OCI-LY7 (cell line): ENCODE data around the gene VPS8. TPM values are rescaled to one million over a fixed set of nuclear protein-coding genes. Genes with fewer than 3 reads are reported as not detected.

Experiments
- BruUV-seq: library from RNA; stranded (reverse); fragments of 400-500 nt; replicated peaks from 2 replicates; lab custom pipeline; 2021; lab: Mats Ljungman, UMichigan
- CTCF ChIA-PET: fragments of 300-600 bp; sonication (Branson Sonifier 250); formaldehyde crosslinking; loops from one replicate; lab custom pipeline; 2022; ENCODE audit warnings: antibody characterized with exemption; ENCODE audit not compliant: unreplicated experiment; lab: Charles Lee
- POLR2A ChIA-PET: fragments of 300-600 bp; sonication (Branson Sonifier 250); formaldehyde crosslinking; loops from one replicate; lab custom pipeline; 2022; ENCODE audit warnings: antibody characterized with exemption; lab: Charles Lee
- DNase-seq: peaks from one replicate; pipeline ENCODE4 v3.0.0-alpha.2; 2015; ENCODE audit warnings: low spot score
- H2AFZ ChIP-seq: fragments of 200-600 bp; sonication (generic), shearing (Covaris generic); 2 replicates; pipeline ENCODE4 v1.6.1; 2014; ENCODE audit warnings: mild to moderate bottlenecking, antibody characterized with exemption, low read length, moderate library complexity
- H3K27ac ChIP-seq: fragments of 200-600 bp; sonication (generic); 2 replicates; pipeline ENCODE4 v1.5.1; 2014; ENCODE audit warnings: mixed run types, low read depth, mild to moderate bottlenecking, moderate library complexity, low read length, inconsistent platforms; ENCODE audit not compliant: poor library complexity, severe bottlenecking
- H3K36me3 ChIP-seq: fragments of 200-600 bp; sonication (generic); 2 replicates; pipeline ENCODE4 v1.6.1; 2014; ENCODE audit warnings: mild to moderate bottlenecking, antibody characterized with exemption, low read length, moderate library complexity, mixed read lengths; ENCODE audit not compliant: insufficient read depth
- H3K4me1 ChIP-seq: fragments of 200-600 bp; sonication (generic); 2 replicates; pipeline ENCODE4 v1.5.1; 2014; ENCODE audit warnings: mild to moderate bottlenecking, low read length; ENCODE audit not compliant: insufficient read depth, poor library complexity, severe bottlenecking
- H3K4me2 ChIP-seq: fragments of 200-600 bp; sonication (generic); 2 replicates; pipeline ENCODE4 v1.6.1; 2014; ENCODE audit warnings: mild to moderate bottlenecking, low read length
- H3K4me3 ChIP-seq: fragments of 200-600 bp; sonication (generic); 2 replicates; pipeline ENCODE4 v1.5.1; 2014; ENCODE audit warnings: mild to moderate bottlenecking, low read depth, low read length; ENCODE audit not compliant: poor library complexity, severe bottlenecking
- H3K79me2 ChIP-seq: fragments of 200-600 bp; sonication (generic); 2 replicates; pipeline ENCODE4 v1.6.1; 2016; ENCODE audit warnings: low read depth, mild to moderate bottlenecking, low read length, moderate library complexity, mixed read lengths; ENCODE audit not compliant: insufficient read depth
- H3K9me2 ChIP-seq: fragments of 200-600 bp; sonication (generic); 2 replicates; pipeline ENCODE4 v1.6.1; 2016; ENCODE audit warnings: mild to moderate bottlenecking, low read length, mixed read lengths; ENCODE audit not compliant: insufficient read depth
- H3K9me3 ChIP-seq: fragments of 200-600 bp; sonication (generic); 2 replicates; pipeline ENCODE4 v1.6.1; 2014; ENCODE audit warnings: mild to moderate bottlenecking, mixed run types, low read length, mixed read lengths
- H4K20me1 ChIP-seq: fragments of 200-600 bp; sonication (generic); 2 replicates; pipeline ENCODE4 v1.6.1; 2014; ENCODE audit warnings: mild to moderate bottlenecking, antibody characterized with exemption, low read length, moderate library complexity, mixed read lengths; ENCODE audit not compliant: insufficient read depth
- CTCF ChIP-seq: fragments of 200-600 bp; sonication (generic); conservative IDR thresholded peaks from 2 replicates; pipeline ENCODE4 v1.5.1; 2014; ENCODE audit warnings: mild to moderate bottlenecking, antibody characterized with exemption, low read length, moderate library complexity, mixed read lengths
- EZH2phosphoT487 ChIP-seq: fragments of 200-600 bp; sonication (generic); IDR thresholded peaks from 2 replicates; pipeline ENCODE4 v1.6.1; 2018; ENCODE audit warnings: low read depth, borderline replicate concordance, mild to moderate bottlenecking, mixed run types, antibody characterized with exemption, low read length, moderate library complexity, mixed read lengths
- intact Hi-C: fragments of 100-400 bp; cut with micrococcal nuclease; formaldehyde crosslinking; loops from one replicate; pipeline ENCODE4 v1.10.0; 2022; ENCODE audit not compliant: unreplicated experiment
- total RNA-seq, 2 experiments: library from RNA; depleted of rRNA in 1 of 2; stranded (reverse); fragments of >200 nt in 1 of 2; shearing (Covaris generic) in 1 of 2; gene quantifications; 2 replicates each; pipeline ENCODE4 v1.2.3, GENCODE V29; 2014 to 2022

The VPS8 gene
- total RNA-seq, 2 experiments from 2014 or later, result 33.5 to 44.9 TPM

GRCh38 chr3:184786280-184786941 lies 25.6 kb upstream of the VPS8 start:
- H3K4me2 ChIP-seq, result no peak overlapping the region
- H3K79me2 ChIP-seq, result no peaks in the 10 kb centered on the region
- BruUV-seq, result no TSS peak
- no peaks in the 10 kb centered on the region for H4K20me1 ChIP-seq
- no peak for DNase-seq
- ChIA-PET CTCF (no interaction called here), POLR2A (no interaction called here)
- H3K9me2 ChIP-seq, result no peaks in the 10 kb centered on the region
- H3K4me3 ChIP-seq, result no peak overlapping the region
- no peak overlapping the region for H2AFZ ChIP-seq
- H3K36me3 ChIP-seq, result no peaks in the 10 kb centered on the region
- H3K27ac ChIP-seq, result no peak overlapping the region
- peaks cover 9% of the 10 kb centered on the region for H3K4me1 ChIP-seq
- TF ChIP-seq CTCF (no peak), EZH2phosphoT487 (no peak)
- no peaks in the 10 kb centered on the region for H3K9me3 ChIP-seq
- intact Hi-C loops, result no loop called here

GRCh38 chr3:184788751-184789150 lies 23.2 kb upstream of the VPS8 start:
- no peak for TF ChIP-seq EZH2phosphoT487
- no peak for TF ChIP-seq CTCF
- intact Hi-C loops, result no loop called here
- H3K4me2 ChIP-seq, result no peak overlapping the region
- no peaks in the 10 kb centered on the region for H3K9me3 ChIP-seq
- ChIA-PET CTCF (no interaction called here), POLR2A (no interaction called here)
- H3K4me3 ChIP-seq, result no peak overlapping the region
- peaks cover 9% of the 10 kb centered on the region for H3K4me1 ChIP-seq
- H2AFZ ChIP-seq, result no peak overlapping the region
- no peak for DNase-seq
- H3K9me2 ChIP-seq, result no peaks in the 10 kb centered on the region
- no peak overlapping the region for H3K27ac ChIP-seq
- H3K79me2 ChIP-seq, result no peaks in the 10 kb centered on the region
- no peaks in the 10 kb centered on the region for H4K20me1 ChIP-seq
- H3K36me3 ChIP-seq, result no peaks in the 10 kb centered on the region
- BruUV-seq, result no TSS peak

DNA sequence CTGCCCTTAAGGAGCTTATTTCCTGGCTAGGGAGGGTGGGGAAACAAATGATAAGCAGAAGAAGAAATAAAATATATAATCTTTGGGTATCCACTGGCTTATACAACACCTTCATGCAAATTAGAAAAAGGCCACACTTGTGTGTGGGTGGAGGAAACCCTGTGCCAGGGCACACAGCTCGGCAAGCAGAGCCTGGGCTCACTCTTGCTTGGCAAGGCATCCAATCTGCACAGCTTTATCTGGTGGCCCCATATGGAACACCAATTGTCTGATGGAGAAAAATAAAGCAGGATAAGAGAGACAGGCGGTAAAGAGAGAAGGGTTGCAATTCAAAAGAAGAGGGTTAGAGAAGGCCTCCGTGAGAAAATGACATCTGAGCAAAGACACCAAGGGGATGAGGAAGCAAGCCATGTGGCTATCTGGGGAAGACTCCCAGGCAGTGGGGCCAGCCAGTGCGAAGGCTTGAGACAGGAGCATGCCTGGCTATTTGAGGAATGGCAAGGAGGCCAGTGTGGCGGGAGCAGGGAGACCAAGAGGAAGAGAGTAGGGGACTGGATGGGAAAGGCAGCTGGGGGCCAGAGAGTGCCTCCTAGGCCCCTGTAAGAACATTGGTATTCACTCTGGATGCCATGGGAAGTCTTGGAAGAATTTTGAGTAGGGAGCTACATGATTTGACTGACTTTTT lies 22.5 kb upstream of the VPS8 start:
- intact Hi-C loops, result no loop called here
- H3K4me1 ChIP-seq, result peaks cover 9% of the 10 kb centered on the region
- no peak for DNase-seq
- no peak for TF ChIP-seq EZH2phosphoT487
- TF ChIP-seq CTCF, result no peak
- H3K4me2 ChIP-seq, result no peak overlapping the region
- H3K27ac ChIP-seq, result no peak overlapping the region
- ChIA-PET POLR2A (interaction anchor here (0.6 kb wide), 1 partner anchor 527 kb away, joined by 3 read pairs; no protein-coding TSS in a partner anchor), CTCF (no interaction called here)
- no peaks in the 10 kb centered on the region for H3K9me2 ChIP-seq
- H3K36me3 ChIP-seq, result no peaks in the 10 kb centered on the region
- no peaks in the 10 kb centered on the region for H4K20me1 ChIP-seq
- BruUV-seq, result no TSS peak
- H3K4me3 ChIP-seq, result no peak overlapping the region
- H3K9me3 ChIP-seq, result no peaks in the 10 kb centered on the region
- H2AFZ ChIP-seq, result no peak overlapping the region
- no peaks in the 10 kb centered on the region for H3K79me2 ChIP-seq
